ENCODE results near the gene PCOLCE2. TPM values are rescaled to one million over a fixed set of nuclear protein-coding genes. Genes with fewer than 3 reads are reported as not detected.

The PCOLCE2 gene
- total RNA-seq, 6 experiments from 2014 or later = 1.8 to 9.7 (median 3.8) TPM

- no peak for DNase-seq
- Histone ChIP-seq H3K9me3 (no peaks in the 10 kb centered on the region), H3K4me3 (no peak overlapping the region), H3K27ac (no peak overlapping the region), H3K4me1 (no peaks in the 10 kb centered on the region), H3K36me3 (no peaks in the 10 kb centered on the region), H3K27me3 (no peaks in the 10 kb centered on the region)
- TF ChIP-seq POLR2A (IDR thresholded peaks at IDR 0.05) (no peak), CTCF (IDR thresholded peaks at IDR 0.05) (no peak)
- no peak for ATAC-seq
- 87% methylated on average over 6 of the region's 6 CpGs for WGBS (ENCODE audit: insufficient coverage, low coverage, low lambda C conversion rate, missing lambda C conversion rate)
- intact Hi-C loops (cut with DNase I) = no loop called here
Observed at GRCh38 chr3:142881445-142882224, 7.2 kb downstream of the PCOLCE2 start.

- intact Hi-C loops (cut with DNase I) = no loop called here
- TF ChIP-seq CTCF (IDR thresholded peaks at IDR 0.05) (no peak), POLR2A (IDR thresholded peaks at IDR 0.05) (no peak)
- DNase-seq (no peak), ATAC-seq (no peak)
- Histone ChIP-seq H3K4me3 (no peak overlapping the region), H3K27ac (no peak overlapping the region), H3K9me3 (no peaks in the 10 kb centered on the region), H3K27me3 (no peaks in the 10 kb centered on the region), H3K4me1 (no peaks in the 10 kb centered on the region), H3K36me3 (no peaks in the 10 kb centered on the region)
- 90% methylated on average over 4 of the region's 4 CpGs for WGBS (ENCODE audit: insufficient coverage, low coverage, low lambda C conversion rate, missing lambda C conversion rate)
Observed at GRCh38 chr3:142878649-142879300, 10.1 kb downstream of the PCOLCE2 start.

DNA sequence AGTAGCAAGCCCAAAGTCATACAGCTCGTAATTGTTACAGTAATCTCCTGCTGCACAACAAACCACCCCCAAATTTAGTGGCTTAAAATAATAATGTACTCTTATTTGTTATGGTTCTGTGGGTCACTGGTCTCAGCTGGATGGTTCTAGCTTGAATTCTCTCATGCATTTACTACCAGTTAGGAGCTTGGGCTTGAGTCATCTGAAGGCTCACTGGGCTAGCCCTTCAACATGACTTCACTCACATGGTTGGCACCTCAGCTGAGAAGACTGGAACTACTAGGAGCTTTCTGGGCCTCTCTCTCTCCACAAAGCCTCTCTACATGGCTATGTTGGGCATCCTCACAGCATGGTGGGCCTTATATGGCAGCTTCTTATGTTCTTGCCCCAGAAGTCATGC, 12.5 kb downstream of the PCOLCE2 start:
- no peak for TF ChIP-seq POLR2A (IDR thresholded peaks at IDR 0.05)
- TF ChIP-seq CTCF (IDR thresholded peaks at IDR 0.05) = no peak
- no peak overlapping the region for H3K27ac ChIP-seq

DNA sequence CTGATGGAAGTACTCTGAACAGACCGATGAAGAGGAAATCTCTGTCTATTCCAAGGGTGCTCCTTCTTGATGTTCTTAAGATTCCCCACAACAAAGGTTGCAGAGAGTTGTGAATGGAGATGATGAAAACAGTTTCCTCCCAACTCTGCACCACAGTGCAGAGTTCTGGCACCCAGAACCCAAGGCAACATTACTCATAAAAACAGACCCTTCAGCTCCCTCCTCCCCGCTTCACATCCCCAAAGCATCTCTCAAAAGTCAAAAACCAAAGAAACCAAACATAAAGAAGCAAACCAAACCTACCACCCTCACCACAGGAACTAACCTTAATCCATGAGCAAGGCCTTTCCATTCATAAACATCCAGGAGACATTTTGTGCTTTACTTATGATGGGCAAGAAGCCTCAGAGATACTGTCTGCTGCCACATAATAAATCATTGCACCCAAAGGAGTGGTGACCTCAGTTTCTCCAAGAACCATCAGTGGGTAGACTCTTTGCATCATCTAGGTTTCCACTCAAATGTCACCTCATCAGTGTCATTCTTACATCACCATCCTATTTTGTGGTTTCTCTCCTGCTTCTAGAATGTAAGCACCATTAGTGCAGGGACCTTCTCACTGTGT, 13.2 kb downstream of the PCOLCE2 start:
- DNase-seq = no peak
- ATAC-seq = no peak
- Histone ChIP-seq H3K27me3 (no peaks in the 10 kb centered on the region), H3K27ac (no peak overlapping the region), H3K36me3 (no peaks in the 10 kb centered on the region), H3K4me3 (no peak overlapping the region), H3K9me3 (no peaks in the 10 kb centered on the region), H3K4me1 (no peaks in the 10 kb centered on the region)
- TF ChIP-seq POLR2A (IDR thresholded peaks at IDR 0.05) (no peak), CTCF (IDR thresholded peaks at IDR 0.05) (no peak)
- WGBS (ENCODE audit: insufficient coverage, low coverage, low lambda C conversion rate, missing lambda C conversion rate) = 91% methylated on average over 2 of the region's 2 CpGs
- intact Hi-C loops (cut with DNase I) = no loop called here

More for the DNA sequence above, 12.5 kb downstream of the PCOLCE2 start:
- 67% methylated on average over 1 of the region's 1 CpG for WGBS (ENCODE audit: insufficient coverage, low coverage, low lambda C conversion rate, missing lambda C conversion rate)
- ATAC-seq (no peak), DNase-seq (no peak)
- no peaks in the 10 kb centered on the region for H3K36me3 ChIP-seq
- no peaks in the 10 kb centered on the region for H3K9me3 ChIP-seq
- no peak overlapping the region for H3K4me3 ChIP-seq
- no peaks in the 10 kb centered on the region for H3K4me1 ChIP-seq
- H3K27me3 ChIP-seq = no peaks in the 10 kb centered on the region
- intact Hi-C loops (cut with DNase I) = no loop called here

Measured in right lobe of liver (tissue), 6 donors.